Fibroblast of lung (primary cell): Measurements from ENCODE around the gene POFUT1. TPM values are rescaled to one million over a fixed set of nuclear protein-coding genes. Genes with fewer than 3 reads are reported as not detected.
A peak's percentile ranks its signal among the peaks of the same experiment; 100 is the strongest.

Experiments used
- DNase-seq, 2 donors: peaks; one replicate each; pipeline versions ENCODE4 v3.0.0 to v3.0.0-alpha.2; 2010; ENCODE audit warnings: low read depth in 2 of 2
- H2AFZ ChIP-seq: 2 replicates; pipeline ENCODE4 v1.5.1; 2012; ENCODE audit warnings: low read length, control low read depth, inconsistent platforms
- H3K27ac ChIP-seq: 2 replicates; pipeline ENCODE4 v1.5.1; 2011; ENCODE audit warnings: low read length, control low read depth; ENCODE audit not compliant: insufficient read depth
- H3K27me3 ChIP-seq: 2 replicates; pipeline ENCODE4 v1.5.1; 2011; ENCODE audit warnings: mild to moderate bottlenecking, low read length; ENCODE audit not compliant: control insufficient read depth, insufficient read depth
- H3K36me3 ChIP-seq: 2 replicates; pipeline ENCODE4 v1.5.1; 2011; ENCODE audit warnings: low read length; ENCODE audit not compliant: control insufficient read depth, insufficient read depth
- H3K4me1 ChIP-seq: 2 replicates; pipeline ENCODE4 v1.5.1; 2011; ENCODE audit warnings: low read length; ENCODE audit not compliant: control insufficient read depth, insufficient read depth; ENCODE audit errors: extremely low read depth
- H3K4me2 ChIP-seq: 2 replicates; pipeline ENCODE4 v1.5.1; 2011; ENCODE audit warnings: low read length, control low read depth; ENCODE audit not compliant: insufficient read depth; ENCODE audit errors: extremely low read depth
- H3K4me3 ChIP-seq, 4 experiments: fragments of 200-600 bp in 1 of 4; sonication (generic) in 1 of 4; replicated peaks in 1 of 4; 2 replicates each; pipeline ENCODE4 v1.5.1; 2011 to 2016; ENCODE audit warnings: low read length in 4 of 4, low read depth in 3 of 4, mild to moderate bottlenecking in 3 of 4, control low read depth in 2 of 4, inconsistent platforms in 1 of 4, mixed read lengths in 1 of 4; ENCODE audit not compliant: insufficient read depth in 1 of 4; ENCODE audit errors: control extremely low read depth in 1 of 4
- H3K79me2 ChIP-seq: 2 replicates; pipeline ENCODE4 v1.5.1; 2012; ENCODE audit warnings: mild to moderate bottlenecking, low read length, inconsistent platforms; ENCODE audit not compliant: control insufficient read depth, insufficient read depth
- H3K9ac ChIP-seq: 2 replicates; pipeline ENCODE4 v1.5.1; 2011; ENCODE audit warnings: mild to moderate bottlenecking, low read length, control low read depth; ENCODE audit not compliant: insufficient read depth
- H3K9me3 ChIP-seq: 2 replicates; pipeline ENCODE4 v1.5.1; 2012; ENCODE audit warnings: low read depth, low read length; ENCODE audit not compliant: control insufficient read depth, insufficient read depth
- H4K20me1 ChIP-seq: 2 replicates; pipeline ENCODE4 v1.5.1; 2011; ENCODE audit warnings: low read length; ENCODE audit not compliant: control insufficient read depth, insufficient read depth; ENCODE audit errors: extremely low read depth
- CTCF ChIP-seq, 2 donors: IDR thresholded peaks in 1 of 2; conservative IDR thresholded peaks in 1 of 2; 1 replicate in 1 of 2; 2 replicates in 1 of 2; pipeline ENCODE4 v1.5.1; 2011 to 2012; ENCODE audit warnings: low read length in 2 of 2, control low read depth in 1 of 2, inconsistent platforms in 1 of 2, low read depth in 1 of 2, mild to moderate bottlenecking in 1 of 2
- EZH2 ChIP-seq: IDR thresholded peaks from 2 replicates; pipeline ENCODE4 v1.5.1; 2012; ENCODE audit warnings: low read length, control low read depth, mild to moderate bottlenecking; ENCODE audit errors: missing control alignments
- polyA plus RNA-seq, 2 donors: library from polyadenylated mRNA; depleted of rRNA in 1 of 2; stranded (reverse) in 1 of 2; unstranded in 1 of 2; fragments of >200 nt; gene quantifications; 2 replicates each; pipeline ENCODE4 v1.2.1, GENCODE V29; 2011 to 2012; ENCODE audit warnings: missing spikeins in 1 of 2
- total RNA-seq: library from RNA; depleted of rRNA; stranded (reverse); fragments of >200 nt; gene quantifications from 2 replicates; pipeline ENCODE4 v1.2.1, GENCODE V29; 2014

Gene POFUT1
- total and polyA plus RNA-seq, 2 donors (not counting 1 experiment from before 2014, with no cell fraction given): 32.4 to 41.0 TPM

DNA sequence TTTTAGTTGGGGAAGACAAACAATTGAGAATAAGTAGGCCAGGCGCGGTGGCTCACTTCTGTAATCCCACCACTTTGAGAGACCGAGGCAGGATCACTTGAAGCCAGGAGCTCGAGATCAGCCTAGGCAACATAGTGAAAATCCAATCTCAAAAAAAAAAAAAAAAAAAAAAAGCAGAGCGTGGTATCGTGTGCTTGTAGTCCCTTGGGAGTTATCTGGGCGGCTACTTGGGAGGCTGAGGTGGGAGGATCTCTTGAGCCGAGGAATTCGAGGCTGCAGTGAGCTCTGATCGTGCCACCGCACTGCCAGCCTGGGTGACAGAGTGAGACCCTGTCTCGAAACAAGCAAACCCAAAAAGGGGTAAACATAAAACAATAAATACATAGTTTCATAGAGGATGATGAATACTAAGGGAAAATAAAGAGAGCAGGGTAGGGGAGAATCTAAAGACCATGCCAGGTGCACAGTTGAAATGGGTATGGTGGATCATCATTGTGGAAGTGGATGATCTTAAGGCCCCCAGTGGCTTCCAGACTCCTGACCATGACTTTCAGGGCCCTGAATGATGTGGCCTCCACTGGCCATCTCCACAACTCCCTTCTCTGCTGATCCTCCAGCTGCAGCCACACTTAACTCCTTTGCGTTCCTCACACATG lies 947 bp downstream of the POFUT1 start:
- Histone ChIP-seq H4K20me1 (no peaks in the 10 kb centered on the region), H2AFZ (no peak overlapping the region), H3K4me3 (peak overlapping the region; percentile 81 to 100 (median 95)), H3K27ac (peak overlapping the region; percentile 73), H3K9ac (peak overlapping the region; percentile 86), H3K4me1 (no peaks in the 10 kb centered on the region), H3K79me2 (peaks cover 56% of the 10 kb centered on the region), H3K27me3 (no peaks in the 10 kb centered on the region), H3K36me3 (peaks cover 2% of the 10 kb centered on the region), H3K4me2 (peak overlapping the region; percentile 83), H3K9me3 (no peaks in the 10 kb centered on the region)
- DNase-seq: no peak
- TF ChIP-seq EZH2: no peak
- no peak for TF ChIP-seq CTCF (conservative IDR thresholded peaks at IDR 0.05 in 1 of 2, IDR thresholded peaks at IDR 0.05 in 1 of 2; ENCODE audit: low read depth in 1 of 2, low read length in 2 of 2)

- H3K4me1 ChIP-seq: no peaks in the 10 kb centered on the region
- H3K36me3 ChIP-seq: peaks cover 2% of the 10 kb centered on the region
- no peak overlapping the region for H3K4me2 ChIP-seq
- DNase-seq: no peak
- no peak overlapping the region for H2AFZ ChIP-seq
- H3K27ac ChIP-seq: no peak overlapping the region
- H4K20me1 ChIP-seq: no peaks in the 10 kb centered on the region
- TF ChIP-seq CTCF (conservative IDR thresholded peaks at IDR 0.05 in 1 of 2, IDR thresholded peaks at IDR 0.05 in 1 of 2; ENCODE audit: low read depth in 1 of 2, low read length in 2 of 2) (no peak), EZH2 (no peak)
- H3K9ac ChIP-seq: no peak overlapping the region
- H3K27me3 ChIP-seq: no peaks in the 10 kb centered on the region
- H3K9me3 ChIP-seq: no peaks in the 10 kb centered on the region
- peaks cover 42% of the 10 kb centered on the region for H3K79me2 ChIP-seq
- no peak overlapping the region for H3K4me3 ChIP-seq
These were observed 2.3 kb downstream of the POFUT1 start for GRCh38 chr20:32209850-32210605.

GRCh38 chr20:32213870-32214269 lies 6.2 kb downstream of the POFUT1 start:
- H3K9ac ChIP-seq: no peak overlapping the region

More at GRCh38 chr20:32213870-32214269, 6.2 kb downstream of the POFUT1 start:
- DNase-seq: no peak
- no peak overlapping the region for H2AFZ ChIP-seq
- H3K4me3 ChIP-seq: no peak overlapping the region
- no peak overlapping the region for H3K27ac ChIP-seq
- TF ChIP-seq EZH2 (no peak), CTCF (conservative IDR thresholded peaks at IDR 0.05 in 1 of 2, IDR thresholded peaks at IDR 0.05 in 1 of 2; ENCODE audit: low read depth in 1 of 2, low read length in 2 of 2) (no peak)
- no peaks in the 10 kb centered on the region for H4K20me1 ChIP-seq
- H3K4me1 ChIP-seq: no peaks in the 10 kb centered on the region
- no peaks in the 10 kb centered on the region for H3K9me3 ChIP-seq
- peaks cover 3% of the 10 kb centered on the region for H3K36me3 ChIP-seq
- peaks cover 9% of the 10 kb centered on the region for H3K79me2 ChIP-seq
- H3K27me3 ChIP-seq: no peaks in the 10 kb centered on the region
- H3K4me2 ChIP-seq: no peak overlapping the region
